IPS DF 6.9 (cell line): ENCODE results near the gene ATP6V0D1.
"Not testable (repeated sequence)": the region's sequence is repeated elsewhere in the genome, so short reads cannot be mapped to it uniquely, and the experiment has no call there.

ENCODE experiments used
- DNase-seq: peaks from one replicate; pipeline ENCODE4 v3.0.0-alpha.2; 2013; ENCODE audit warnings: low read depth, low spot score
- H3K27ac ChIP-seq: one replicate; pipeline ENCODE4 v1.5.1; 2013; ENCODE audit warnings: low read length, control low read depth
- H3K27me3 ChIP-seq: 2 replicates; pipeline ENCODE4 v1.6.1; 2013; ENCODE audit warnings: mild to moderate bottlenecking, low read length; ENCODE audit not compliant: control insufficient read depth, insufficient read depth
- H3K36me3 ChIP-seq: 2 replicates; pipeline ENCODE4 v1.6.1; 2013; ENCODE audit warnings: low read length; ENCODE audit not compliant: control insufficient read depth, insufficient read depth
- H3K4me1 ChIP-seq: 2 replicates; pipeline ENCODE4 v1.6.1; 2013; ENCODE audit warnings: low read length; ENCODE audit not compliant: control insufficient read depth, insufficient read depth
- H3K4me3 ChIP-seq: 2 replicates; pipeline ENCODE4 v1.5.1; 2013; ENCODE audit warnings: mild to moderate bottlenecking, low read length
- H3K9me3 ChIP-seq: 2 replicates; pipeline ENCODE4 v1.6.1; 2013; ENCODE audit warnings: low read length, inconsistent platforms; ENCODE audit not compliant: control insufficient read depth, insufficient read depth
- WGBS: extraction: QIAGEN DNeasy Blood & Tissue Kit; methylation state at CpG from one replicate; pipeline ENCODE4 v1.1.7; 2013; ENCODE audit warnings: mixed read lengths, missing lambda C conversion rate; ENCODE audit not compliant: insufficient read length, insufficient coverage; 5-methylcytosine and 5-hydroxymethylcytosine counted together

Gene ATP6V0D1

DNA sequence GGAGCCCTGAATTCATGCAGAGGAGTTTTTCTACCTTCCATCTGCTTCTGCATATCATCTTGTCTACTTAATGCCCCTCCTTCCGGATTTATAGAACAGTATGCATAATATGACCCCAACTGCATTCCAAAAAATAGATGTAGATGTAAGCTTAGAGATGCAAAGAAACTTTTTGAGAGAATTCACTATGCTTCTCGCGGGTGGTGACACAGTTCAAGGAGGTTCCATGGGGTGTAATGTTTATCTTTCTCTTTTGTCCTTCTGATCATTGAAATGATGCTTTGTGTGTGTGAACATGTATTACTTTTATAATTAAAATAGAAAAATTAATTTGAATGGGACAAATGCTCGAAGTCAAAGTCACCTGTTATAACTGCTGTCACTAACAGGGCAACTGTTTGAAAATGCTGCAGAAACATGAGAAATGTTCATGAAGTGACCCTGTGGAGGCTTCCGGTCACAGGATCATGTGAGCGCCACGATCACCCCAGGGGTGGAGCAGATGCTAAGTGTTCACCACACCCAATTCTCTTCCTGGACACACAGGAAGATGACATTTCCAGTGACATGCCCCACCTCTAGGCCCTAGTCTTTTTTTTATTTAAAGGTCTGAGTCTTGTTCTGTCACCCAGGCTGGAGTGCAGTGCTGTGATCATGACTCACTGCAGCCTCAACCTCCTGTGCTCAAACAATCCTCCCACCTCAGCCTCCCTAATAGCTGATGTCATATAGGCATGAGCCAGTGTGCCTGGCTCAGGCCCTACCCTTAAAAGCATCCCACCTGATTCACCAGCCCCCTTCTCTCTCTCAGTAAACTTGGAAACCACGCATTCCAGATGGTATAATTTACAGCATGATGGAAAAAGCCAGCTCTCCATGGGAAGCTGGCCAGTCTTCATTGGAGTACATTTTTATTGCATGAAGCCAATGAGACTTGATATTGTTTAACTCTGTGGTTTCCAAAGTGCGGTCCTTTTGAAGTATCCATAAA lies 23.4 kb upstream of the ATP6V0D1 start:
- H3K9me3 ChIP-seq = no peaks in the 10 kb centered on the region
- no CpG with 5 or more reads among the region's 9 CpGs for WGBS
- H3K36me3 ChIP-seq = no peaks in the 10 kb centered on the region
- no peak for DNase-seq
- H3K27ac ChIP-seq = no peak overlapping the region
- no peaks in the 10 kb centered on the region for H3K4me1 ChIP-seq
- H3K4me3 ChIP-seq = no peak overlapping the region
- H3K27me3 ChIP-seq = no peaks in the 10 kb centered on the region; the same call in 1 of the 2 replicates

DNA sequence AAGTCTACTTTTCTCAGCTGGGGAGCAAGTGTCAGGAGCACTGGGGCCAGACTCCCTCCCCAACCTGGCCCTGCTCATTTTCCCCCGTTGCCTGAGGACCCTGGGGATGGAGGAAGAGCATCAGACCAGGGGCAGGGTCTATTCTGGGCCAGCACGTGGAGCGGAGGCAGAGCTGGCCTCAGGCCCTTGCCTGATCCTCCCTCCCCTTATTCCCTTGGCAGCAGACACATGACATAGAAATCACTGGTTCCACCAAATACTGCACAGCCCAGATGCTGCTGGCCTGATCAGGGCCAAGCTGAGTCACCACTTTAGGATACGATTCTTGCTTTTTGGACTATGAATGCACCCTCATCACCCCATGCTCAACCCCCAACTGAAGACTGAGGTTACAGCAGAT lies 18.1 kb upstream of the ATP6V0D1 start:
- Histone ChIP-seq H3K27me3 (peaks cover 7% of the 10 kb centered on the region), H3K27ac (no peak overlapping the region), H3K4me1 (no peaks in the 10 kb centered on the region), H3K4me3 (no peak overlapping the region), H3K9me3 (no peaks in the 10 kb centered on the region), H3K36me3 (no peaks in the 10 kb centered on the region)
- DNase-seq = no peak
- no CpG with 5 or more reads among the region's 4 CpGs for WGBS

DNA sequence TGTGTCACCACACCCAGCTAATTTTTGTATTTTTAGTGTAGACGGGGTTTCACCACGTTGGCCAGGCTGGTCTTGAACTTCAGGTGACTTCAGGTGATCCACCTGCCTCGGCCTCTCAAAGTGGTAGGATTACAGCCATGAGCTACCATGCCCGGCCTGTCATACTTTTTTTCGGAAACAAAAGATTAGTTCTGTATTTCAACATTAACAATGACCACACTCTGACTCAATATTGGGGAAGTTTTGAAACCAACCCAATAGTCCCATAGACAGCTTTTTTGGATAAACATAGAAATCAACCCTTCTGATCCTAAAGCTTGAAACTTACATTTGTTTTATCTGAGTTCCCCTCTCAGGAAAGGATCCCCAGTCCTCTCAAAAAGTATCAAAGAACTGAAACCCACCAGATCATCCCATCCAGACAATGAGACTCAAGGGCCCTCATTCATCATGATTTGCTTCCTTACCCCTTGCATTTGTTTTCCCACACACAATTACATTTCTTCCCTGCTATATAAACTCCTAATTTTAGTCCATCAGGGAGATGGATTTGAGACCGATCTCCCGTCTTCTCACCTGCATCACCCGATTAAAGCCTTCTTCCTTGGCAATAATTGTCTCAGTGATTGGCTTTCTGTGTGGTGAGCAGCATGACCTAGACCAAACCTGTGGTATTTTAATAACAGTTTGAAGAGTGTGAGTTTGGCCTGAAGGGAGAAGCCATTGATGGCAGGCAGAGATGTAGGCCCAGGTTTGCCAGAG lies 9.6 kb upstream of the ATP6V0D1 start:
- H3K27me3 ChIP-seq = peaks cover 39% of the 10 kb centered on the region
- H3K27ac ChIP-seq = no peak overlapping the region
- no CpG with 5 or more reads among the region's 8 CpGs for WGBS
- no peaks in the 10 kb centered on the region for H3K4me1 ChIP-seq
- H3K4me3 ChIP-seq = no peak overlapping the region
- H3K36me3 ChIP-seq = no peaks in the 10 kb centered on the region
- no peak for DNase-seq
- H3K9me3 ChIP-seq = peaks cover 2% of the 10 kb centered on the region

DNA sequence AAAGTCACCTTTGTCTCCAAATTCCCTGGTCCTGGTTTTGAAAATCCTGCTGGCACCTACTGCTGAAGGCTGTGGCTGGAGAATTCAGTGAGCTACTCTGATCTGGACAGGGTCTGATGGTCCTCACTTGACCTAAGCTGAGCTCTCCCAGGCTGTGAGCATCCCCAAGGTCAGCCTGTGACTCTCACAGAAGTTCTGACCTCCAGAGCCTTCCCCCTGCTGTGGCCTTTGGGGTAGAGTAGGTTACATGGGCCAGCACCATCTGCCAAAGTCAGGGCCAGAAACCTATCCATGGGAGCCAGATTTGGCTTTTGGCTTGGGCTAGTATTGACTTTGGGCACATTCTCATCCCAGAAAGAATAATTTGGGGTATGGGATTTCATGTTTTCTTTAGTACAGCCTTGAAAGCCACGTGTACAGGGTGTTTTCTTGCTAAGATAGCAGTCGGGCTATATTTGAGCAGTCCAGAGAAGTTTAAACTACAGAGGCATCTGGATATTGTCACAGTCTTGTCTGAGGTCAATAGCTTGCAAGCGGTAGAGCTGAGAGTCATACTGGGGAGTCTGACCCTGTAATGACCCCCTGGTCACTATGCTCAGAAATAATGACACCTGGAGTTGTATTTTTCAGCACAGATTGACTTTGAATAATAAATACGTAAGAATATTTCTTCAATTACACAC lies 8.6 kb upstream of the ATP6V0D1 start:
- no peak for DNase-seq
- no CpG with 5 or more reads among the region's 4 CpGs for WGBS
- Histone ChIP-seq H3K4me3 (no peak overlapping the region), H3K27ac (no peak overlapping the region), H3K9me3 (peaks cover 2% of the 10 kb centered on the region), H3K36me3 (no peaks in the 10 kb centered on the region), H3K4me1 (no peaks in the 10 kb centered on the region), H3K27me3 (peaks cover 37% of the 10 kb centered on the region)

DNA sequence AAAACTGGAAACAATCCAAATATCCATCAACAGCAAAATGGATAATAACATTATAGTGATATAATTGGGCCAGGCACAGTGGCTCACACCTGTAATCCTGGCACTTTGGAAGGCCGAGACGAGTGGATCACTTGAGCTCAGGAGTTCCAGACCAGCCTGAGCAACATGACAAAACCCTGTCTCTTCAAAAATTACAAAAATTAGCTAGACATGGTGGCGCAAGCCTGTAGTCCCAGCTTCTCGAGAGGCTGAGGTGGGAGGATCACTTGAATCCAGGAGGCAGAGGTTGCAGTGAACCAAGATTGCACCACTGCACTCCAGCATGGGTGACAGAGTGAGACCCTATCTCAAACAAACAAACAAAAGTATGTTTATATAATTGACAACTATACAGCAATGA lies 6.6 kb upstream of the ATP6V0D1 start:
- WGBS = no CpG with 5 or more reads among the region's 4 CpGs
- DNase-seq, H3K9me3 ChIP-seq, H3K4me3 ChIP-seq, H3K4me1 ChIP-seq, H3K36me3 ChIP-seq, H3K27ac ChIP-seq: not testable (repeated sequence)
- H3K27me3 ChIP-seq = peaks cover 34% of the 10 kb centered on the region

DNA sequence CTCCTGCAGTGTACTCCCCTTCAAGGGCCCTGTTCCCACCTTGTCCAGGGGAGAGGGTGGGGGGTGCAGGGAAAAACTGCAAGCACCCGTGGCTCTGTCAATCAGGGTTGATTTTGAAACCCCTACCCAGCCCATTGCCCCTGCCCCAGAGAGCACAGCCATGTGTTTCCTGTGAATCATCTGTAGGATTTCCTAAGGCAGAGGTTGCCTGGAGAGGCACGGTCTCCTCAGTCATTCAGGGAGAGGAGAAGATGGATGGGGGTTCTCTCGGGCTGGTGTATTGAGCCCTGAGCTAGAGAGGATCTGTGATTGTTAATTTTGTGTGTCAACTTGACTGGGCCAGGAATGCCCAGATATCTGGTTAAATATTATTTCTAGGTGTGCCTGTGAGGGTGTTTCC lies 5.8 kb upstream of the ATP6V0D1 start:
- Histone ChIP-seq H3K4me1 (no peaks in the 10 kb centered on the region), H3K36me3 (no peaks in the 10 kb centered on the region), H3K4me3 (no peak overlapping the region), H3K27ac (no peak overlapping the region), H3K9me3 (peaks cover 2% of the 10 kb centered on the region), H3K27me3 (peaks cover 33% of the 10 kb centered on the region)
- no peak for DNase-seq
- WGBS = no CpG with 5 or more reads among the region's 3 CpGs

DNA sequence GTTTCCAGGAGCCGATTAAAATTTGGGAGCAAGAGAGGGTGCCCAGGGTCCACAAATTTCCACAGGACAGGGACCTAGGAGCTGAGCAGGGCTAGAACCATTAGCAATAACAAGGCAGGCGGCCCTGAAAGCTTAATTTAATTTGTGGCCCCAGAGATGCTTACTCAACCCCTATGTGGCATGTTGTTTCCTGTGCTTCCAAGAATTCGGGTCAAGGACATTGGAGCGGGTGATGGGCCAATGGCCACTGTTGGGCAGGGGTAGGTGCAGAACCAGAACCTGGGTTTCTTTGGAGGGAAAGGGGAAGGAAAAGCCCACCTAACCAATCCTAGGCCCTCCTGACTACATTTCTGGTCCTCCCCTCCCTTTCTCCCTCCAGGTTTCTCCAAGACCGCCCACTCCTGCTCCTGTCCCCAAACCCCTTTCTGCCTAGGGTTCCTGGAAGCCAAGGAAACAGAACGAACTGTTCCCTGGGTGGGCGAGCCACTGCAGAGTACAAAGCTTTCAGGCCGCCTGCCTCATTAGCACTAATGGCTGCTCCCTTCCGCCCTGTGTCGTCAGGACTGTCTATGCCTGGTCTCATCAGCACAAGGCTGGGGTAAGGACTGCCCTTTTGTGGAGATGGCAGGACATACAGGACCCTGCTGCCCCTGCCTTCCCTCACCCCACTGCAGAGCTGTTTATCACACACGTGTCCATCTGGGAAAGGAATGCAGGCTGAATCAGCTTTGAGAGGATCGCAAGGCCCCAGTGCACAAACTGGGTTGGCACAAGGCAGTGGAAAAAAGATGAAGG lies 3.0 kb upstream of the ATP6V0D1 start:
- Histone ChIP-seq H3K9me3 (no peaks in the 10 kb centered on the region), H3K36me3 (no peaks in the 10 kb centered on the region), H3K4me1 (no peaks in the 10 kb centered on the region), H3K27me3 (peaks cover 13% of the 10 kb centered on the region; the same call in 1 of the 2 replicates), H3K27ac (no peak overlapping the region), H3K4me3 (no peak overlapping the region)
- no peak for DNase-seq
- WGBS = no CpG with 5 or more reads among the region's 12 CpGs

DNA sequence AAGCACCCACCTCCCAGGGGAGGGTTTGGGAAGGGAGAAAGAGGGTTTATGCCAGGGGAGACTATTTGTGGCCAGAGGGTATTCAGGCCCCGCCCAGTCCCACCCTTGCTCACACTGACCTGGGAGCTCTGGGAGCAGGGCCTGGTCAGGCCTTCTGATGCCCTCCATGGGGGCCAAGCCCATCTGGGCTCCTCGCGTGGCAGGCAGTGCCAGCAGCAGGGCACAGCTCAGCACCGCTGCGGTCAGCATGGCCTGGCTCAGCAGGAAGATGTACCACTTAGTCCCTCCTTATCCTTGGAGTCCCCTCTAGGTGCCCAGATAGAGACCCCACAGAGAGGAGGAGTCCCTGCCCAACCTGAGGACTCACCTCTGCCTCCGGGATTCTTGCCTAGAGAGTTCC lies 2.2 kb upstream of the ATP6V0D1 start, which contains the start of gene AGRP:
AGRP (minus strand) TSS at position 398 of the 400 bp plus-strand sequence; CDS start at position 249, 149 bp downstream.
- WGBS = no CpG with 5 or more reads among the region's 6 CpGs
- Histone ChIP-seq H3K27me3 (peaks cover 13% of the 10 kb centered on the region; the same call in 1 of the 2 replicates), H3K9me3 (no peaks in the 10 kb centered on the region), H3K4me1 (no peaks in the 10 kb centered on the region), H3K36me3 (no peaks in the 10 kb centered on the region), H3K27ac (no peak within 1 kb of the TSS), H3K4me3 (no peak within 1 kb of the TSS)
- no peak for DNase-seq

DNA sequence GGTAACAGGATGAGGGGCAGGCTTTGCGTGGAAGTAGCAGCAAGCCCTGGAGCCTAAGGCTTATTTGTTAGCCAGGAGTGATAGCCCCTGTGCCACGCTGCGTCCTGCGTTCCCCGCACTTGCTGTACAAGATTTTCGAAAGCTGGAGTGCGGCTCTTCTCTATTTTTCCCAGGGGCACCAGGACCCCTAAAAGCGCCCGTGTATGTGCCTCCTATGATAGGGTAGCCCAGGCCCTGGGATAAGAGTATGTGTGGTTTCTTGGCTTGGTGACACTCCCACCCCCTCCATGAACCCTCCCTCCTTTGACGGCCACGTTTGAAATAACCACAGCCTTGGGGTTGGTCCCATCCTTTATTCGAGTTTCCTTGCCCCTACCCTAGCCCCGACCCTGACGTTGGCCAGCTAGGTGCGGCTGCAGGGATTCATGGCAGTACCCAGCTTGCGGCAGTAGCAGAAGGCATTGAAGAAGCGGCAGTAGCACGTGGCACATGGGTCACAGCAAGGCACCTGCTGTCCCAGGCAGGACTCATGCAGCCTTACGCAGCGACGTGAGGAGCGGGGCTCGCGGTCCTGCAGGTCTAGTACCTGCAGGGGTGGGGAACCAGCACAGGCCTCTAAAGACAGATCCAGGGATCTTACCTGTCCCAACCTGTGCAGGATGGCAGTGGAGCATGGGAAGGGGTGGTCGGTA lies 1.4 kb upstream of the ATP6V0D1 start:
- Histone ChIP-seq H3K4me1 (no peaks in the 10 kb centered on the region), H3K27ac (no peak overlapping the region), H3K36me3 (no peaks in the 10 kb centered on the region), H3K4me3 (no peak overlapping the region), H3K27me3 (peaks cover 5% of the 10 kb centered on the region; the same call in 1 of the 2 replicates), H3K9me3 (no peaks in the 10 kb centered on the region)
- no CpG with 5 or more reads among the region's 25 CpGs for WGBS
- DNase-seq = no peak
